GM12878 (cell line): Measurements from ENCODE around the gene RAMP2. TPM values are rescaled to one million over a fixed set of nuclear protein-coding genes. Genes with fewer than 3 reads are reported as not detected.

Experiments used
- ATAC-seq: fragments of 200-7000 bp; cut with Tn5 transposase; 3 replicates; pipeline ENCODE4 v1.9.1; 2020; ENCODE audit warnings: mild to moderate bottlenecking, moderate library complexity
- BruUV-seq: library from RNA; stranded (reverse); fragments of 400-500 nt; replicated peaks from 2 replicates; lab custom pipeline; 2021; lab: Mats Ljungman, UMichigan
- CTCF ChIA-PET: fragments of 300-600 bp; sonication (Branson Sonifier 250); formaldehyde crosslinking; extraction: SDS; loops from one replicate; lab custom pipeline; 2021; ENCODE audit warnings: inconsistent platforms; lab: Yijun Ruan, JAX
- POLR2A ChIA-PET: fragments of 350-600 bp; formaldehyde crosslinking; extraction: SDS; loops from one replicate; lab custom pipeline; 2021; ENCODE audit warnings: inconsistent platforms; lab: Charles Lee
- RAD21 ChIA-PET: fragments of 300-600 bp; sonication (Branson Sonifier 250); formaldehyde crosslinking; loops from one replicate; lab custom pipeline; 2023; ENCODE audit warnings: antibody characterized with exemption; ENCODE audit not compliant: unreplicated experiment; lab: Charles Lee
- SMC1A ChIA-PET: fragments of 300-600 bp; sonication (Branson Sonifier 250); formaldehyde crosslinking; loops from one replicate; lab custom pipeline; 2023; ENCODE audit not compliant: unreplicated experiment, uncharacterized antibody; lab: Charles Lee
- DNase-seq: peaks from one replicate; pipeline ENCODE4 v3.0.0-alpha.2; 2011; ENCODE audit warnings: low read depth, low spot score
- FAIRE-seq: peaks from 3 replicates; lab custom pipeline; 2011; peaks lifted over from hg19 to GRCh38; lab: Jason Lieb, UNC
- H2AFZ ChIP-seq: 2 replicates; pipeline ENCODE4 v1.6.0; 2011; ENCODE audit warnings: low read depth, low read length, control low read depth; ENCODE audit not compliant: control insufficient read depth
- H3K27ac ChIP-seq: 2 replicates; pipeline ENCODE4 v1.5.1; 2011; ENCODE audit warnings: control low read depth; ENCODE audit not compliant: control insufficient read depth, insufficient read depth
- H3K27me3 ChIP-seq, 2 experiments: replicated peaks in 1 of 2; 2 replicates each; pipeline versions ENCODE4 v1.6.0 to v1.6.1; 2011; ENCODE audit warnings: low read length in 1 of 2; ENCODE audit not compliant: control insufficient read depth in 2 of 2, insufficient read depth in 2 of 2
- H3K36me3 ChIP-seq, 2 experiments: 2 replicates each; pipeline ENCODE4 v1.5.1; 2011; ENCODE audit warnings: low read length in 1 of 2; ENCODE audit not compliant: control insufficient read depth in 2 of 2, insufficient read depth in 2 of 2
- H3K4me1 ChIP-seq: 2 replicates; pipeline ENCODE4 v1.6.1; 2011; ENCODE audit warnings: mild to moderate bottlenecking, low read length, moderate library complexity, mixed read lengths; ENCODE audit not compliant: control insufficient read depth, insufficient read depth
- H3K4me2 ChIP-seq: 2 replicates; pipeline ENCODE4 v1.6.0; 2011; ENCODE audit warnings: control low read depth; ENCODE audit not compliant: control insufficient read depth, insufficient read depth
- H3K4me3 ChIP-seq: fragments of 200-600 bp; sonication (generic); 2 replicates; pipeline ENCODE4 v1.5.1; 2016
- H3K79me2 ChIP-seq: 2 replicates; pipeline ENCODE4 v1.6.0; 2011; ENCODE audit warnings: low read length; ENCODE audit not compliant: control insufficient read depth, insufficient read depth
- H3K9ac ChIP-seq: 2 replicates; pipeline ENCODE4 v1.8.0; 2011; ENCODE audit warnings: low read length, control low read depth, mixed read lengths; ENCODE audit not compliant: control insufficient read depth, insufficient read depth
- H3K9me3 ChIP-seq: replicated peaks from 3 replicates; pipeline ENCODE4 v1.5.1; 2011; ENCODE audit warnings: mild to moderate bottlenecking, low read length; ENCODE audit not compliant: control insufficient read depth, insufficient read depth
- H4K20me1 ChIP-seq: 2 replicates; pipeline ENCODE4 v1.6.0; 2011; ENCODE audit not compliant: control insufficient read depth, insufficient read depth
- BCL3 ChIP-seq: IDR thresholded peaks from 2 replicates; pipeline ENCODE4 v1.6.1; 2011; ENCODE audit warnings: borderline replicate concordance, low read depth, mild to moderate bottlenecking, moderate library complexity, low read length; ENCODE audit not compliant: insufficient read depth, poor library complexity, severe bottlenecking
- CBFB ChIP-seq: IDR thresholded peaks from 2 replicates; pipeline ENCODE4 v1.6.1; 2016; ENCODE audit warnings: antibody characterized with exemption, low read depth
- CHD2 ChIP-seq: IDR thresholded peaks from 2 replicates; pipeline ENCODE4 v1.6.1; 2011; ENCODE audit warnings: low read depth, low read length, improper control_type of control experiment, borderline replicate concordance
- IKZF1 ChIP-seq: fragments of 450-650 bp; conservative IDR thresholded peaks from 2 replicates; pipeline ENCODE4 v1.6.1; 2017; ENCODE audit warnings: antibody characterized with exemption, mild to moderate bottlenecking
- SPI1 ChIP-seq: IDR thresholded peaks from 2 replicates; pipeline ENCODE4 v1.6.1; 2011; ENCODE audit warnings: low read depth, mild to moderate bottlenecking, low read length, moderate library complexity, borderline replicate concordance; ENCODE audit not compliant: insufficient read depth
- SRF ChIP-seq, 2 experiments: IDR thresholded peaks; 2 replicates each; pipeline ENCODE4 v1.6.1; 2011; ENCODE audit warnings: low read depth in 2 of 2, low read length in 2 of 2, mild to moderate bottlenecking in 1 of 2, moderate library complexity in 1 of 2
- STAT3 ChIP-seq: IDR thresholded peaks from 2 replicates; pipeline ENCODE4 v1.6.1; 2011; ENCODE audit warnings: low read depth, low read length, improper control_type of control experiment
- WGBS: methylation state at CpG from one replicate; pipeline ENCODE4 v1.1.6; 2016; ENCODE audit warnings: low lambda C conversion rate; ENCODE audit not compliant: insufficient replicate concordance, insufficient coverage; ENCODE audit errors: missing lambda C conversion rate; 5-methylcytosine and 5-hydroxymethylcytosine counted together
- in situ Hi-C: fragments of 300-500 bp; cut with MboI; formaldehyde crosslinking; loops from 9 replicates; pipeline ENCODE4 v1.14.3; 2018; ENCODE audit warnings: mixed read lengths
- intact Hi-C: fragments of 100-400 bp; cut with micrococcal nuclease; formaldehyde crosslinking; loops from one replicate; pipeline ENCODE4 v1.14.2; 2022; ENCODE audit not compliant: unreplicated experiment
- polyA plus RNA-seq, 11 experiments: library from polyadenylated mRNA; depleted of rRNA in 4 of 11; unstranded in 6 of 11; stranded (reverse) in 5 of 11; fragments of >200 nt; fragmentation: Nextera tagmentation in 4 of 11; fragmentation: Illumina TruSeq in 1 of 11; extraction: Ambion mirVana in 4 of 11; extraction: Trizol in 1 of 11; gene quantifications; 1 replicate in 1 of 11; 2 replicates in 10 of 11; pipeline versions ENCODE4 v1.2.1 to v1.2.3, GENCODE V29; 2011 to 2016; ENCODE audit warnings: inconsistent platforms in 2 of 11, missing spikeins in 2 of 11, low read depth in 1 of 11
- total RNA-seq, 4 experiments: library from RNA; depleted of rRNA in 3 of 4; stranded (reverse); fragments of >200 nt in 3 of 4; fragmentation: Illumina TruSeq in 1 of 4; extraction: Trizol in 1 of 4; gene quantifications; 2 replicates each; pipeline versions ENCODE4 v1.2.1 to v1.2.3, GENCODE V29; 2013 to 2021

The RAMP2 gene
- total and polyA plus RNA-seq, 10 of the 15 experiments (the other 5 are each of a cell fraction or from before 2014, with no cell fraction given), result 0.14 to 0.32 (median 0.21) TPM; not detected in 4

GRCh38 chr17:42766124-42766523 lies 5.1 kb downstream of the RAMP2 start:
- CTCF ChIA-PET, result interaction anchor here (1.2 kb wide), 1 partner anchor 217 kb away, joined by 5 read pairs; no protein-coding TSS in a partner anchor
- no peak overlapping the region for H3K27ac ChIP-seq

More at GRCh38 chr17:42766124-42766523, 5.1 kb downstream of the RAMP2 start:
- Histone ChIP-seq H3K4me1 (peaks cover 4% of the 10 kb centered on the region), H3K27me3 (no peaks in the 10 kb centered on the region), H4K20me1 (no peaks in the 10 kb centered on the region), H3K36me3 (no peaks in the 10 kb centered on the region), H3K4me2 (no peak overlapping the region), H3K9me3 (no peaks in the 10 kb centered on the region), H3K9ac (no peak overlapping the region), H3K4me3 (no peak overlapping the region), H3K79me2 (no peaks in the 10 kb centered on the region), H2AFZ (no peak overlapping the region)
- ChIA-PET POLR2A (interaction anchor here (0.6 to 0.7 kb wide), 2 partner anchors 238 to 252 kb away, joined by 3 to 4 read pairs; no protein-coding TSS in a partner anchor), RAD21 (no interaction called here), SMC1A (interaction anchor here (0.9 to 1.3 kb wide), 3 partner anchors 16 to 188 kb away, joined by 3 to 4 read pairs (median 3); no protein-coding TSS in a partner anchor)
- in situ Hi-C loops, result loop anchor here (10.0 kb wide), 1 partner anchor 191 kb away; the partner anchor contains the start of gene PSMC3IP
- intact Hi-C loops, result no loop called here
- FAIRE-seq (no peak), ATAC-seq (no peak), DNase-seq (no peak)
- no TSS peak for BruUV-seq
- 43% methylated on average over 3 of the region's 6 CpGs for WGBS
- TF ChIP-seq BCL3 (no peak), CHD2 (no peak), IKZF1 (no peak), SRF (IDR thresholded peaks at IDR 0.05; ENCODE audit: low read depth in 2 of 2, low read length in 2 of 2) (no peak), CBFB (no peak), STAT3 (no peak), SPI1 (no peak)
